Mucosa of descending colon (tissue), 3 donors: Measurements from ENCODE around the gene PLIN4. TPM values are rescaled to one million over a fixed set of nuclear protein-coding genes. Genes with fewer than 3 reads are reported as not detected.
A peak's percentile ranks its signal among the peaks of the same experiment; 100 is the strongest.

Experiments used
- ATAC-seq: fragments of 200-7000 bp; cut with Tn5 transposase; one replicate; pipeline ENCODE4 v1.9.1; 2020; ENCODE audit warnings: mild to moderate bottlenecking, moderate library complexity
- DNase-seq, 3 donors: peaks; one replicate each; pipeline ENCODE4 v3.0.0-alpha.2; 2020
- H3K36me3 ChIP-seq: fragments of 200-600 bp; one replicate; pipeline ENCODE4 v1.8.0; 2021; ENCODE audit warnings: low read depth, mild to moderate bottlenecking
- H3K4me1 ChIP-seq: fragments of 200-600 bp; one replicate; pipeline ENCODE4 v1.8.0; 2021; ENCODE audit warnings: low read depth, mild to moderate bottlenecking
- H3K4me3 ChIP-seq: fragments of 200-600 bp; one replicate; pipeline ENCODE4 v1.8.0; 2021; ENCODE audit warnings: mild to moderate bottlenecking
- H3K9me3 ChIP-seq: fragments of 200-600 bp; one replicate; pipeline ENCODE4 v1.8.0; 2021; ENCODE audit warnings: mild to moderate bottlenecking
- CTCF ChIP-seq: fragments of 200-600 bp; IDR thresholded peaks from one replicate; pipeline ENCODE4 v1.8.0; 2022; ENCODE audit warnings: antibody characterized with exemption, mild to moderate bottlenecking
- intact Hi-C, 2 donors: fragments of 100-400 bp; cut with DNase I in 1 of 2; cut with micrococcal nuclease in 1 of 2; formaldehyde crosslinking; loops; one replicate each; pipeline versions ENCODE4 v1.11.0 to v1.11.1; 2022; cut with DNase I, micrococcal nuclease
- total RNA-seq, 3 donors: library from RNA; stranded (reverse); fragmentation: NEBNext Ultra II Directional in 2 of 3; extraction: Animal tissue kit (Norgen Biotek cat#: 25700) in 2 of 3; gene quantifications; one replicate each; pipeline versions ENCODE4 v1.2.1 to v1.2.4, GENCODE V29; 2021 to 2023
- donor health status: DM: no; HTN: no; CAD: no; lungs with moderate emphysema.
- donor health status: DM: no; HTN: no; CAD: no.
- donor health status: DM: no; HTN: yes; CAD: no.

The PLIN4 gene
- total RNA-seq, 3 donors from 2014 or later, result 2.8 to 90.0 (median 3.4) TPM

GRCh38 chr19:4524808-4525562, 6.7 kb upstream of the PLIN4 start:
- intact Hi-C loops, result no loop called here
- TF ChIP-seq CTCF, result peak; percentile 42
- DNase-seq (peak in 2 of 3 donors; percentile 72 to 77), ATAC-seq (peak; percentile 81)
- Histone ChIP-seq H3K36me3 (no peaks in the 10 kb centered on the region), H3K4me3 (no peak overlapping the region), H3K4me1 (no peaks in the 10 kb centered on the region), H3K9me3 (no peaks in the 10 kb centered on the region)

DNA sequence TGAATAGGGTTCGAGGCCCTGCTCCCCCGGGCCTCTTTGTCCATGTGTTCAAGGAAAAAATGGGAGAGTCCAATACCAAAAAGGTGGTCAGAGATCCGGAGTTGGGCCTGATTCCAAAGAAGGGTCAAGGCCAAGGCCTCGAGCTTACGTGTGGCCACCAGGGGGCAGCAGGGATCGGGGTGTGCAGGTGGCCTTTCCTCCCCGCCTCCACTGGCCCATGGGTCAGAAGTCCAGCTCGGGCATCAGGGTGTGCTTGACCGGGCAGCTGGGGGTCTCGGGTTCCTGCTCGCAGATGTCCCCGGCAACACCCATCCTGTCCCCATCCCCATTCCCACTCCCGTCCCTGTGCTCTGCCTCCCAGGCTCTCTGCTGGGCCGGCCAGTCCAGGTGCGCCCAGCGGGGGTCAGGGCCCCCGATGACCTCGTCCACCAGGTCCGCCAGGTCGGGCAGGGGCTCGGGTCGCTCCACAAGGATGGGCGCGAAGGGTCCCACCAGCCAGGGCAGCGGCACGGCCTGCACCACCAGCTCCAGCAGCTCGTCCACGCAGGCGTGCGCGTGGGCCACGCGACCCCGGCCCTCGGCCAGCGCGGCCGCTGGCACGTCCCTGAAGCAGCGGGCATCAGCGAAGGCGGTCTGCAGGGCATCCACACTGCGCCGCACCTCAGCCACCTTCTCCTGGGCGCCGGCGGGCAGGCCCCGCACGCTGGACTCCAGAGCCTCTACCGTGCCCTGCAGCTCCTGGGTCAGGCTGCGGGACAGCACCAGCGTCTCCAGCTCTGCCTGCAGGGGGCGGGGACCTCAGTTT, 5.2 kb upstream of the PLIN4 start:
- ATAC-seq (peak; percentile 68), DNase-seq (peak in 2 of 3 donors; percentile 64 to 69)

DNA sequence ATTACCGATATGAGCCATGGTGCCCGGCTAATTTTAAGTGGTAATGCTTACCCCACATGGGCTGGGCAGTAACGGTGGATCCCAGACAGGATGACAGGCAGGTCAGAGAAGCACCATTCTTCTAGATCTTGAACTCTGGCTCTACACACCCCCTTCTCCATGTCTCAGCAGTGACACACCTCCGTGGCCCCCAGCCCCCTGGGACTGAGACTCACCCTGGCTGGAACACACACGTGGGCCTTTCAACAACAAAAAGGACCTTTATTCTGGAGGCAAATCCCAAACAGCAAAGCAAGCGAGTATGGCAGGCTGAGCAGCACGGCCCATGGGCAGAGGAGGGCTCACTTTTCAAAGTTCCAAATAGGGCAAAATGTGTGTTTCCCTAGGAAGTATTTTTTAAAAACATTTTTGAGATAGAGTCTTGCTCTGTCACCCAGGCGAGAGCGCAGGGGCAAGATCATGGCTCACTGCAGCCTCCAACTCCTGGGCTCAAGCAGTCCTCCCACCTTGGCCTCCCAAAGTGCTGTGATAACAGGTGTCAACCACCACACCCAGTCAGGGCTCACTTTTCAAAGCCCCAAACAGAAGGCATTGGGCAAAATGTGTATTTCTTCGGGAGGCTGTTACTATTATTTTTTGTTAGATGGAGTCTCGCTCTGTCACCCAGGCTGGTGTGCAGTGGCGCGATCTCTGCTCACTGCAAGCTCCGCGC, 4.2 kb upstream of the PLIN4 start:
- no peaks in the 10 kb centered on the region for H3K36me3 ChIP-seq
- no peaks in the 10 kb centered on the region for H3K9me3 ChIP-seq
- intact Hi-C loops, result no loop called here
- no peak for TF ChIP-seq CTCF
- H3K4me1 ChIP-seq, result no peaks in the 10 kb centered on the region
- no peak for DNase-seq
- ATAC-seq, result no peak
- H3K4me3 ChIP-seq, result no peak overlapping the region

More for the DNA sequence above, 5.2 kb upstream of the PLIN4 start:
- Histone ChIP-seq H3K4me3 (no peak overlapping the region), H3K9me3 (no peaks in the 10 kb centered on the region), H3K4me1 (no peaks in the 10 kb centered on the region), H3K36me3 (no peaks in the 10 kb centered on the region)
- peak; percentile 59 for TF ChIP-seq CTCF
- intact Hi-C loops, result no loop called here

GRCh38 chr19:4521888-4522242, 3.6 kb upstream of the PLIN4 start:
- no peak overlapping the region for H3K4me3 ChIP-seq
- intact Hi-C loops, result no loop called here
- no peaks in the 10 kb centered on the region for H3K36me3 ChIP-seq
- DNase-seq (no peak), ATAC-seq (no peak)
- no peaks in the 10 kb centered on the region for H3K4me1 ChIP-seq
- no peaks in the 10 kb centered on the region for H3K9me3 ChIP-seq
- TF ChIP-seq CTCF, result no peak

- ATAC-seq (no peak), DNase-seq (no peak)
- intact Hi-C loops, result no loop called here
- Histone ChIP-seq H3K4me1 (no peaks in the 10 kb centered on the region), H3K9me3 (no peaks in the 10 kb centered on the region), H3K4me3 (no peak overlapping the region), H3K36me3 (no peaks in the 10 kb centered on the region)
- no peak for TF ChIP-seq CTCF
These were observed 3.0 kb upstream of the PLIN4 start for GRCh38 chr19:4521170-4521887.
